Gastrocnemius medialis (tissue), 4 donors: ENCODE data around the gene AGAP1.

Experiments used
- CTCF ChIP-seq, 5 experiments: fragments of 450-650 bp in 3 of 5; fragments of 200-600 bp in 2 of 5; sonication (generic) in 2 of 5; IDR thresholded peaks in 4 of 5; conservative IDR thresholded peaks in 1 of 5; 1 replicate in 4 of 5; 2 replicates in 1 of 5; pipeline ENCODE4 v1.5.1; 2016 to 2019; ENCODE audit warnings: antibody characterized with exemption in 5 of 5, mild to moderate bottlenecking in 3 of 5, moderate library complexity in 3 of 5
- POLR2A ChIP-seq, 2 donors: fragments of 450-650 bp; IDR thresholded peaks; one replicate each; pipeline ENCODE4 v1.6.1; 2017; ENCODE audit warnings: antibody characterized with exemption in 2 of 2, mild to moderate bottlenecking in 2 of 2, moderate library complexity in 2 of 2

DNA sequence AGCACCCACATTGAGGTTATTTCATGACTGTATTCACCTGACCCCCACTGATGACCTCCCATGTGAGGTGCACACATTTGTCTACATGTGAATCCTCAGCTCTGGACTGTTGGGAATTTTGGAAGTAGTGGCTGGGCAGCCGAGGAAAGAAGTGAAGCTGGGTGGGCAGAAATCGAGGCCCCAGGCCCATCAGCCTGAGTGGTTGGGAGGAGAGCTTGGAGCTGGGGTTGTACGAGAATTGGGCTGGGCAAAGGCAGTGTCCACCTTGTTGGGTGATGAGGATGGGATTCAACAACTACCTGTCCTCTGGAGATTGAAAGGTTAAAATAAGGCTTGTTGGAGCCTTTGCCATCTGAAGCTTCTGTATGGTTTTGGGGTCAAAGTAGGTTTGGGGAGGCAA lies 35.8 kb downstream of the AGAP1 start:
- TF ChIP-seq CTCF (IDR thresholded peaks at IDR 0.05 in 4 of 5, conservative IDR thresholded peaks at IDR 0.05 in 1 of 5) (no peak), POLR2A (IDR thresholded peaks at IDR 0.05) (no peak)
